Measurements from ENCODE around the gene PPOX. TPM values are rescaled to one million over a fixed set of nuclear protein-coding genes. Genes with fewer than 3 reads are reported as not detected.

The PPOX gene
- total RNA-seq, 4 donors from 2014 or later = 16.7 to 46.5 (median 24.8) TPM

GRCh38 chr1:161175771-161176453 lies 9.7 kb downstream of the PPOX start:
- TF ChIP-seq POLR2A (IDR thresholded peaks at IDR 0.05) (no peak), CTCF (IDR thresholded peaks at IDR 0.05) (no peak)
- WGBS, 2 donors = 88 to 90% methylated on average over 10 of the region's 10 CpGs
- intact Hi-C loops (cut with DNase I; ENCODE audit: low total_unique reads) = no loop called here
- no peak overlapping the region for H3K4me3 ChIP-seq (ENCODE audit: low read depth, poor library complexity, severe bottlenecking)
- no peak for DNase-seq (ENCODE audit: low spot score in 2 of 2)

DNA sequence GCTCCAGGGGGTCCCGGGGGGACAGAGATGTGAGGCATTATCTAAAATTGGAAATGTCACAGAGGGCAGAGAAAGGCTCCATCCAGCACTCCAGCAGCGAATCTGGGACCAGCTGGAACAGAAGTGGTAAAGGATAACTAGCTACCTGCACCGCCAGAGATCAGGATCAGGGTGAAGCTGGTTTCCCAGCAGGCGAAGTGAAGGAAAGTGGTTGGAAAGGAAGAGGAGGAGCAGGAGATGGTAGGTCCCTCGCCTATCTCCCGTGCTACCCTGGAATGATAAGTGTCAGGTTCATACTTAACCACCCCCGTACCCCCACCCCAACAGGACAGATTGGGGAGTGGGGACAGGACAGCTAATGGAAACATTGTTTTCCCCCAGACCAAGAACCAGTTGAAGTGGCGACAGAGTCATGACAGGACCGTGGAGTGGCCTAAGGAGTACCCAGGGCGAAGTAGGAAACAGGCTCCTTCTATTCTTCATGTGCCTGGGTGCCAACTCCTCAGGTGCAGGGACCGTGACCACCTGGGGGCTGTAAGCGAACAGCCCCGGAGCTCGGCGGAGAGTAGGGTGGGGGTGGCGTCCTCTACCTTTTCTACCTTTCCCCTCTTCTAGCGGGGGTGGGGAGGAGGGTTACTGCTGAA lies 10.4 kb downstream of the PPOX start:
- WGBS, 2 donors = 16 to 17% methylated on average over 17 of the region's 17 CpGs
- intact Hi-C loops (cut with DNase I; ENCODE audit: low total_unique reads) = no loop called here
- TF ChIP-seq CTCF (IDR thresholded peaks at IDR 0.05) (no peak), POLR2A (IDR thresholded peaks at IDR 0.05) (no peak)
- peak overlapping the region; percentile 66 for H3K4me3 ChIP-seq (ENCODE audit: low read depth, poor library complexity, severe bottlenecking)
- DNase-seq (ENCODE audit: low spot score in 2 of 2) = no peak

DNA sequence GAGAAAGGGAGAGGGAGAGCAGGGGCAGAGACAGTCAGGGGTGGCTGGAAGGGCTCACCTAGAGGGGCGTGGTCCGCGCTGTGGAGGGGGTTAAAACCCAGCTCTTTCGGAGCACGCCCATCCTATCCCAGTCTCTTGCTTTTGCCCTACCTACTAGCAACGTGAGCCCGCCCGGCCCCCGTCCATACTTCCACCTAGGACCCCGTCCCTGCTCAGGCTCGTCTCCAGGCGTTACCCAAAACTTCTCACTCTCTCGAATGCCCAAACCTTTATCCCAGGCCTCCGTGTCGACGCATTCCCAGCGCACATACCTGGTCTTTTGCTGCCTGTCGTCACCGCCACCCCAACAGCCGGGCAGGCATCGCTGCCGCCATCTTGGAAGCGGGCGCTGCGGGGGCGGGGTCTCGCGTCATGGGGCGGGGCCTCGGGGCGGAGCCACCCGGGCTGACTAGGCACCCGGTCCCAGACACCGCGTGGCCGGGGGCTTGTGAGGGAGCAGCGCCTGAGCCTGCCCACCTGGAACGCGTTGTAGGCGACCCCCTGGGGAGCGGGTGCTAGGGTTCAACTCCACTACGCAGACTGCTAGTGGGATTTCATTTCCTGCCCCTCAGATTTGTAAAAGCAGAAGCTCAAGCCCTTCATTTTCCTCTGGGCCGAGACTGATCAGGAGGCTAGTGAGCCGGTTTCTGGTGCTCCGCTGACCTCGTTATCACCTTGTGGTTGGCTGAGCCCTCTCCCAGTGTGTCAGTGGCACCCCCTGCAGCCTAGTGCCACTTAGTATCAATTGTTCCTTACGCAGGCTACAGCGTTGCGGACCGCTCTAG lies 11.1 kb downstream of the PPOX start, which contains the start of gene B4GALT3:
B4GALT3 (minus strand) TSS at position 396 of the 824 bp plus-strand sequence. CDS start 1,447 bp downstream, outside the sequence.
- intact Hi-C loops (cut with DNase I; ENCODE audit: low total_unique reads) = no loop called here
- DNase-seq (ENCODE audit: low spot score in 2 of 2) = peak; percentile 87 to 99

DNA sequence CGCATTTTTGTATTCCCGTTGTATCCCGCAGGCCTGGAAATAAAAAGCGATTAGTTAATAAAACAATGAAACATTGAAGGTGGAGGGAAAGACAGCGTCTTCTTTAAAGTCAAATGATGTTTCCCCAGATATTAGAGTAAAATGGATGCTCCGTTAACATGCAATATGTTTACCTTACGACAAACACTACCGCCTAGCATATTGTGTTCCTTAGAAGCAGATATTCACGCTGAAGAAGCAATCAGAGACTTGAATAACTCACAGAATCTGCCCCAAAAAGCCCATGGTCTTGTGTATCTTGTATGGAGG lies 11.7 kb downstream of the PPOX start:
- no peak for TF ChIP-seq CTCF (IDR thresholded peaks at IDR 0.05)
- TF ChIP-seq POLR2A (IDR thresholded peaks at IDR 0.05) = no peak
- intact Hi-C loops (cut with DNase I; ENCODE audit: low total_unique reads) = no loop called here
- no peak for DNase-seq (ENCODE audit: low spot score in 2 of 2)
- H3K4me3 ChIP-seq (ENCODE audit: low read depth, poor library complexity, severe bottlenecking) = no peak overlapping the region
- 57 to 64% methylated on average over 9 of the region's 9 CpGs for WGBS, 2 donors

More for the DNA sequence above, 11.1 kb downstream of the PPOX start, which contains the start of gene B4GALT3:
- peak within 1 kb of the TSS; percentile 66 for H3K4me3 ChIP-seq (ENCODE audit: low read depth, poor library complexity, severe bottlenecking)
- TF ChIP-seq POLR2A (IDR thresholded peaks at IDR 0.05) (peak in 1 of 2 donors; percentile 11), CTCF (IDR thresholded peaks at IDR 0.05) (no peak)
- 5 to 6% methylated on average over 40 to 47 of the region's 50 CpGs for WGBS, 2 donors

GRCh38 chr1:161179698-161180097 lies 13.5 kb downstream of the PPOX start:
- no peak for TF ChIP-seq CTCF (IDR thresholded peaks at IDR 0.05)
- no peak for TF ChIP-seq POLR2A (IDR thresholded peaks at IDR 0.05)
- 55 to 69% methylated on average over 3 of the region's 3 CpGs for WGBS, 2 donors
- DNase-seq (ENCODE audit: low spot score in 2 of 2) = no peak
- intact Hi-C loops (cut with DNase I; ENCODE audit: low total_unique reads) = no loop called here
- H3K4me3 ChIP-seq (ENCODE audit: low read depth, poor library complexity, severe bottlenecking) = no peak overlapping the region
